Keratinocyte (primary cell): ENCODE results near the gene CCL26. TPM values are rescaled to one million over a fixed set of nuclear protein-coding genes. Genes with fewer than 3 reads are reported as not detected.

Experiments
- DNase-seq: peaks from one replicate; pipeline ENCODE4 v3.0.0-alpha.2; 2011; ENCODE audit warnings: low read depth, missing footprints, low spot score
- FAIRE-seq: peaks from 2 replicates; lab custom pipeline; 2011; peaks lifted over from hg19 to GRCh38; lab: Jason Lieb, UNC
- H2AFZ ChIP-seq: 2 replicates; pipeline ENCODE4 v1.6.0; 2012; ENCODE audit warnings: low read length, control low read depth, inconsistent platforms; ENCODE audit not compliant: control insufficient read depth
- H3K27ac ChIP-seq: 2 replicates; pipeline ENCODE4 v1.5.1; 2011; ENCODE audit warnings: low read length; ENCODE audit not compliant: control insufficient read depth, insufficient read depth
- H3K27me3 ChIP-seq: 3 replicates; pipeline ENCODE4 v1.6.0; 2011; ENCODE audit warnings: low read length; ENCODE audit not compliant: control insufficient read depth, insufficient read depth; ENCODE audit errors: extremely low read depth
- H3K36me3 ChIP-seq, 2 experiments: 2 replicates in 1 of 2; 3 replicates in 1 of 2; pipeline ENCODE4 v1.5.1; 2011; ENCODE audit warnings: low read length in 2 of 2, mild to moderate bottlenecking in 1 of 2; ENCODE audit not compliant: control insufficient read depth in 2 of 2, insufficient read depth in 2 of 2; ENCODE audit errors: extremely low read depth in 1 of 2
- H3K4me1 ChIP-seq: 3 replicates; pipeline ENCODE4 v1.5.1; 2011; ENCODE audit warnings: low read length; ENCODE audit not compliant: control insufficient read depth, insufficient read depth; ENCODE audit errors: extremely low read depth
- H3K4me2 ChIP-seq: 3 replicates; pipeline ENCODE4 v1.6.0; 2011; ENCODE audit warnings: low read depth, low read length; ENCODE audit not compliant: control insufficient read depth, insufficient read depth; ENCODE audit errors: extremely low read depth
- H3K4me3 ChIP-seq, 3 experiments: fragments of 200-600 bp in 1 of 3; sonication (generic) in 1 of 3; 2 replicates in 2 of 3; 3 replicates in 1 of 3; pipeline ENCODE4 v1.5.1; 2011 to 2016; ENCODE audit warnings: low read length in 3 of 3, mild to moderate bottlenecking in 3 of 3, control low read depth in 2 of 3, inconsistent platforms in 1 of 3, low read depth in 1 of 3, mixed read lengths in 1 of 3, mixed run types in 1 of 3, moderate library complexity in 1 of 3; ENCODE audit not compliant: control insufficient read depth in 2 of 3, insufficient read depth in 2 of 3; ENCODE audit errors: extremely low read depth in 1 of 3
- H3K79me2 ChIP-seq: 2 replicates; pipeline ENCODE4 v1.6.0; 2012; ENCODE audit warnings: low read length; ENCODE audit not compliant: control insufficient read depth, insufficient read depth
- H3K9ac ChIP-seq: 3 replicates; pipeline ENCODE4 v1.6.0; 2011; ENCODE audit warnings: low read length; ENCODE audit not compliant: control insufficient read depth, insufficient read depth; ENCODE audit errors: extremely low read depth
- H3K9me1 ChIP-seq: 3 replicates; pipeline ENCODE4 v1.6.0; 2011; ENCODE audit warnings: low read length; ENCODE audit not compliant: control insufficient read depth, insufficient read depth; ENCODE audit errors: extremely low read depth
- H3K9me3 ChIP-seq: 2 replicates; pipeline ENCODE4 v1.5.1; 2012; ENCODE audit warnings: low read depth, low read length; ENCODE audit not compliant: control insufficient read depth
- H4K20me1 ChIP-seq: 3 replicates; pipeline ENCODE4 v1.6.0; 2011; ENCODE audit warnings: low read length; ENCODE audit not compliant: control insufficient read depth, insufficient read depth; ENCODE audit errors: extremely low read depth
- EZH2 ChIP-seq: IDR thresholded peaks from one replicate; pipeline ENCODE4 v1.6.1; 2012; ENCODE audit warnings: inconsistent platforms, mild to moderate bottlenecking, low read length, moderate library complexity
- dilution Hi-C: fragments of 300-500 bp; cut with MboI; formaldehyde crosslinking; loops from one replicate; pipeline ENCODE4 v1.7.0; 2020; ENCODE audit warnings: low sequenced_read_pairs; ENCODE audit not compliant: extremely low pct_ligation_motif_present
- polyA plus RNA-seq, 5 experiments: library from polyadenylated mRNA; depleted of rRNA in 3 of 5; stranded (reverse) in 3 of 5; stranded (forward) in 1 of 5; unstranded in 1 of 5; fragments of >200 nt; gene quantifications; 1 replicate in 1 of 5; 2 replicates in 3 of 5; 3 replicates in 1 of 5; pipeline versions ENCODE4 v1.2.1 to v1.2.3, GENCODE V29; 2011 to 2012; ENCODE audit warnings: missing spikeins in 2 of 5, low read depth in 1 of 5, low replicate concordance in 1 of 5
- TF ChIP-seq, protein P1 (sequence below), 3 experiments: IDR thresholded peaks in 1 of 3; conservative IDR thresholded peaks in 1 of 3; optimal IDR thresholded peaks in 1 of 3; 2 replicates in 2 of 3; 3 replicates in 1 of 3; pipeline versions ENCODE3 to v1.5.1; 2011; ENCODE audit warnings: low read length in 3 of 3, mild to moderate bottlenecking in 3 of 3, moderate library complexity in 2 of 3, control low read depth in 1 of 3, inconsistent platforms in 1 of 3; ENCODE audit not compliant: insufficient read depth in 2 of 3; ENCODE audit errors: extremely low read depth in 1 of 3

Gene CCL26
- polyA plus RNA-seq, 1 donor (not counting 4 experiments of a cell fraction or from before 2014, with no cell fraction given) = not detected

DNA sequence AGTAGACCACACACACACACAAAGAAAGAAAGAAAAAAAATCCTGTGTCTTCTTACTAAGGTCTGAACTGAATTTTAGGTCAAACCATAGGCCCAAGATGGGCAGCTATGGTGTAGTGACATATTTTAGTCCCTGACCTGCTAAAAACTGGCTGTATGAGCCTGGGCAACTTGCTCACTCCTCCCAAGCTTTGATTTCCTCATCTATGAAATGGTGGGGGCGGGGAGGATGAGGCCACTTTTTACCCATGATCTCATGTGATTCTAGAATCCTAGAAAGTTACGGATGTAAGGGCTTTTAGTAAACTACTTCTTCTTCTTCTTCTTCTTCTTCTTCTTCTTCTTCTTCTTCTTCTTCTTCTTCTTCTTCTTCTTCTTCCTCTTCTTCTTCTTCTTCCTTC is 47.7 kb upstream of the CCL26 start:
- no peak for FAIRE-seq
- dilution Hi-C loops = no loop called here
- DNase-seq = no peak
- H3K27me3 ChIP-seq = peaks cover 18% of the 10 kb centered on the region
- H3K4me1 ChIP-seq = no peaks in the 10 kb centered on the region
- H4K20me1 ChIP-seq = no peaks in the 10 kb centered on the region
- no peak overlapping the region for H3K4me3 ChIP-seq
- no peak overlapping the region for H2AFZ ChIP-seq
- no peak overlapping the region for H3K9ac ChIP-seq
- H3K9me3 ChIP-seq = no peaks in the 10 kb centered on the region
- no peaks in the 10 kb centered on the region for H3K36me3 ChIP-seq
- H3K79me2 ChIP-seq = no peaks in the 10 kb centered on the region
- no peak overlapping the region for H3K4me2 ChIP-seq
- H3K27ac ChIP-seq = no peak overlapping the region
- TF ChIP-seq, protein P1, sequence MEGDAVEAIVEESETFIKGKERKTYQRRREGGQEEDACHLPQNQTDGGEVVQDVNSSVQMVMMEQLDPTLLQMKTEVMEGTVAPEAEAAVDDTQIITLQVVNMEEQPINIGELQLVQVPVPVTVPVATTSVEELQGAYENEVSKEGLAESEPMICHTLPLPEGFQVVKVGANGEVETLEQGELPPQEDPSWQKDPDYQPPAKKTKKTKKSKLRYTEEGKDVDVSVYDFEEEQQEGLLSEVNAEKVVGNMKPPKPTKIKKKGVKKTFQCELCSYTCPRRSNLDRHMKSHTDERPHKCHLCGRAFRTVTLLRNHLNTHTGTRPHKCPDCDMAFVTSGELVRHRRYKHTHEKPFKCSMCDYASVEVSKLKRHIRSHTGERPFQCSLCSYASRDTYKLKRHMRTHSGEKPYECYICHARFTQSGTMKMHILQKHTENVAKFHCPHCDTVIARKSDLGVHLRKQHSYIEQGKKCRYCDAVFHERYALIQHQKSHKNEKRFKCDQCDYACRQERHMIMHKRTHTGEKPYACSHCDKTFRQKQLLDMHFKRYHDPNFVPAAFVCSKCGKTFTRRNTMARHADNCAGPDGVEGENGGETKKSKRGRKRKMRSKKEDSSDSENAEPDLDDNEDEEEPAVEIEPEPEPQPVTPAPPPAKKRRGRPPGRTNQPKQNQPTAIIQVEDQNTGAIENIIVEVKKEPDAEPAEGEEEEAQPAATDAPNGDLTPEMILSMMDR (optimal IDR thresholded peaks at IDR 0.05 in 1 of 3, IDR thresholded peaks at IDR 0.05 in 1 of 3, conservative IDR thresholded peaks at IDR 0.05 in 1 of 3; ENCODE audit: extremely low read depth in 1 of 3, insufficient read depth in 2 of 3, low read length in 3 of 3) = no peak
- TF ChIP-seq EZH2 = no peak
- no peaks in the 10 kb centered on the region for H3K9me1 ChIP-seq

DNA sequence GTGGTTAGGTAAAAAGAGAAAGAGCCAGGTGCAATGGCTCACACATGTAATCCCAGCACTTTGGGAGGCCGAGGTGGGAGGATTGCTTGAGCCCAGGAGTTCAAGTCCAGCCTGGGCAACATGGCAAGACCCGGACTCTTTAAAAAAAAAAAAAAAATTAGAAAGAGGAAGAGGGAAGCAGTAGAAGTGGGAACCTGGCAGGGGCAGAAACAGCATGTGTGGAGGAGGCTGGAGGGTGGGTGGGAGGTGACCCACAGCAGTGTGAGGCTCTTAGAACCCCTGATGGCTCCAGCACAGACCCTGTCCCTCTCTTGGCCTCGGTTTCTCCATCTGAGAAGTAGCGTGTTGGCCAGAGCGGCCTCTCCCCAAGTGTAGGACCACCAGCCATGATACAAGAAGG is 46.5 kb upstream of the CCL26 start:
- FAIRE-seq (no peak), DNase-seq (no peak)
- TF ChIP-seq, protein P1 (optimal IDR thresholded peaks at IDR 0.05 in 1 of 3, IDR thresholded peaks at IDR 0.05 in 1 of 3, conservative IDR thresholded peaks at IDR 0.05 in 1 of 3; ENCODE audit: extremely low read depth in 1 of 3, insufficient read depth in 2 of 3, low read length in 3 of 3) = no peak
- TF ChIP-seq EZH2 = no peak
- no peak overlapping the region for H3K4me2 ChIP-seq
- dilution Hi-C loops = no loop called here
- no peaks in the 10 kb centered on the region for H3K9me3 ChIP-seq
- H3K4me1 ChIP-seq = no peaks in the 10 kb centered on the region
- H3K27ac ChIP-seq = no peak overlapping the region
- H3K4me3 ChIP-seq = no peak overlapping the region
- no peaks in the 10 kb centered on the region for H3K79me2 ChIP-seq
- H3K9me1 ChIP-seq = no peaks in the 10 kb centered on the region
- H3K27me3 ChIP-seq = peaks cover 17% of the 10 kb centered on the region
- no peak overlapping the region for H3K9ac ChIP-seq
- no peaks in the 10 kb centered on the region for H4K20me1 ChIP-seq
- no peaks in the 10 kb centered on the region for H3K36me3 ChIP-seq
- no peak overlapping the region for H2AFZ ChIP-seq
